Activated CD4-positive, alpha-beta T cell treated with anti-CD3 and anti-CD28 coated beads, Interleukin-2, amount 10 ng/mL, durations not matched to agents 7 days and 5 days (primary cell): ENCODE data around the gene TCP11L1. TPM values are rescaled to one million over a fixed set of nuclear protein-coding genes. Genes with fewer than 3 reads are reported as not detected.
"Not testable (repeated sequence)": the region's sequence is repeated elsewhere in the genome, so short reads cannot be mapped to it uniquely, and the experiment has no call there.

Experiments
- CTCF ChIA-PET: fragments of 350-600 bp; sonication (Branson Sonifier 250); formaldehyde crosslinking; loops from one replicate; lab custom pipeline; 2021; ENCODE audit warnings: antibody characterized with exemption; lab: Charles Lee
- POLR2A ChIA-PET: fragments of 350-600 bp; sonication (Branson Sonifier 250); formaldehyde crosslinking; loops from one replicate; lab custom pipeline; 2021; ENCODE audit warnings: antibody characterized with exemption; lab: Charles Lee
- DNase-seq: peaks from one replicate; pipeline ENCODE4 v3.0.0-alpha.2; 2020
- H3K27ac Mint-ChIP-seq: one replicate; pipeline ENCODE4 v1.8.0; 2021; ENCODE audit warnings: mild to moderate bottlenecking, moderate library complexity, mixed read lengths
- H3K27me3 Mint-ChIP-seq: one replicate; pipeline ENCODE4 v1.8.0; 2021; ENCODE audit warnings: mixed read lengths
- H3K36me3 Mint-ChIP-seq: one replicate; pipeline ENCODE4 v1.8.0; 2021; ENCODE audit warnings: low read depth, mixed read lengths
- H3K4me1 Mint-ChIP-seq: one replicate; pipeline ENCODE4 v1.8.0; 2021; ENCODE audit warnings: mixed read lengths
- H3K4me3 Mint-ChIP-seq: one replicate; pipeline ENCODE4 v1.8.0; 2021; ENCODE audit warnings: mild to moderate bottlenecking, moderate library complexity, mixed read lengths
- H3K9me3 Mint-ChIP-seq: one replicate; pipeline ENCODE4 v1.8.0; 2021; ENCODE audit warnings: mixed read lengths
- total RNA-seq, 2 experiments: library from RNA; stranded (reverse); gene quantifications; one replicate each; pipeline ENCODE4 v1.2.3, GENCODE V29; 2021

TCP11L1 gene
- total RNA-seq, 2 experiments from 2014 or later: 13.8 to 14.7 TPM

DNA sequence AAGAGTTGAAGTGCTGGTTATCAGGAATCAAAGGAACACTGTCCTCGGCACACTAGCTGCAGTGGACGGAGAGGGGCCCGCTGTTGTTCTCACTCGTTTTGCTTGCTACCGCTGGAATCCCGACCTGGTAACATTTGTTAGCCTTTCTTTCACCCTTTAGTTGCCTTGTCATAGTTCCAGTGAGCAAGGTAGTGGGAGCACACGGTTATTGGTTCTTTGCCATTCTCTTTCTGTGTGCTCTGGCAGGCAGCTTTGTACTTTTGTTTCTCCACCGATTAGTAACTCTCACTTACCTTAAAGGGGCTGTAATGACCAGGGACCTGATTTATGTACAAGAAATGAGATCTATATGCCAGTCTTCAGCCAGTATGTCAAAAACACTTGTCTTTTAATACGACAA is 21.9 kb upstream of the TCP11L1 start:
- POLR2A ChIA-PET: no interaction called here
- no peak for DNase-seq
- Mint-ChIP-seq H3K9me3 (no peaks in the 10 kb centered on the region), H3K27me3 (peaks cover 49% of the 10 kb centered on the region), H3K4me1 (peaks cover 20% of the 10 kb centered on the region), H3K36me3 (peaks cover 4% of the 10 kb centered on the region), H3K27ac (no peak overlapping the region), H3K4me3 (no peak overlapping the region)
- CTCF ChIA-PET: interaction anchor here (0.8 kb wide), 1 partner anchor 9 kb away, joined by 3 read pairs; no protein-coding TSS in a partner anchor

DNA sequence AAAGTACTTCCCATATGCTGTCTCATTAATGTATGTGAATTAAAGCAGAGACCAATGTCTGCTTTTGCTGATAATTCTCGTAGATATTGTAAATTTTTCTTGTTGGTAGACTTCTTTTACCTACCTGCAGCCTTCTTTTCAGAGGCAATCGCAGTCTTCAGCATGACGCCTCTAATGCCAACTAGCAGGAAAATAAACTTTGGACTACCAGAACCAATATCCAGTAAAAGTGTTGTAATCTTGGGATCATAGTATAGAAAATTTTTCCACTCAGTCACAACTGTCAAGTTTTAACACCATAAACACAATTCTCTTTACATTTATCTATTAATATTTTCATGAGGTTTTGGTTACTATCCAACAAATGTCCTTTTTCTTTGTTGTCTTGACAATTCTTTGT is 21.4 kb upstream of the TCP11L1 start:
- CTCF ChIA-PET: interaction anchor here (0.8 kb wide), 1 partner anchor 10 kb away, joined by 3 read pairs; no protein-coding TSS in a partner anchor
- Mint-ChIP-seq H3K27ac (no peak overlapping the region), H3K36me3 (peaks cover 4% of the 10 kb centered on the region), H3K4me3 (no peak overlapping the region), H3K4me1 (peaks cover 17% of the 10 kb centered on the region), H3K9me3 (no peaks in the 10 kb centered on the region), H3K27me3 (peaks cover 49% of the 10 kb centered on the region)
- no peak for DNase-seq
- POLR2A ChIA-PET: no interaction called here

DNA sequence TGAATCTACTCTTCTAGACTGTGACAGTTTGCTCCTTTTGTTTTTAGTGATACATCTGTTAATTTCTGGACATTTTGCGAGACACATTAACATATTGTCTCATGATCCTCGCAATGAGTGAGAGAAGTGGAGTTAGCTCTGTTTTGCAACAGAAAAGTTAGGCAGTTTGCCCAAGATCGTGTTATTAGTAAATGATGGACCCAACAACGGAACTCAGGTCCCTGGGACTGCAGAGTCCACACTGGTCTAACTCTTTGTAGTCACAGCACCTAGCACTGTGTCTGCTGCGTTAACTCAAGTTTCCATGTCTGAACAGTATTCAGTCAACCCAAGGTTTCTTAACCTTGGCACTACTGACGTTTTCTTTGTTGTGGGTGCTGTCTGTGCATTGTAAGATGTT is 20.5 kb upstream of the TCP11L1 start:
- ChIA-PET POLR2A (no interaction called here), CTCF (interaction anchor here (0.6 to 1.5 kb wide), 2 partner anchors 11 to 14 kb away, joined by 5 to 10 read pairs; no protein-coding TSS in a partner anchor)
- Mint-ChIP-seq H3K27me3 (peaks cover 42% of the 10 kb centered on the region), H3K36me3 (peaks cover 4% of the 10 kb centered on the region), H3K4me1 (peaks cover 17% of the 10 kb centered on the region), H3K9me3 (no peaks in the 10 kb centered on the region), H3K4me3 (no peak overlapping the region), H3K27ac (no peak overlapping the region)
- DNase-seq: no peak

DNA sequence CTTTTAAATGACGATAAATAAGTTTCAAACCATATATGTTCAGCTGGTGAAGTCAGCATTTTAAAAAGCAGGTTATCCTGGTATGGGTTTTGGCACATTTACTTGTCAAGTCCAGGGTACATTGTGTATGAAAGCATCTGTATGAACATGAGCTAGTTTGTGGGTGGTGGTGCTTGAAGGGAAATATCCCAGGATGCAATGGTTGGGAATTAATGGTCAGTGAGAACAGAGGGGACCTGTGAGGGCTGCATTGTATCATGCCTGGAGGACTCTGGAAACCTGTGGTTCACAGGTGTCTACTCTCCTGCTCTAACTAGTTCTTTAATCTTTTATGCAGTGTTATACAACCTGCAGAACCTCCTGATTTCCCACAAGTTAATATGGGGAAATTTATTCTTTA is 17.9 kb upstream of the TCP11L1 start:
- H3K27me3 Mint-ChIP-seq: peaks cover 23% of the 10 kb centered on the region

DNA sequence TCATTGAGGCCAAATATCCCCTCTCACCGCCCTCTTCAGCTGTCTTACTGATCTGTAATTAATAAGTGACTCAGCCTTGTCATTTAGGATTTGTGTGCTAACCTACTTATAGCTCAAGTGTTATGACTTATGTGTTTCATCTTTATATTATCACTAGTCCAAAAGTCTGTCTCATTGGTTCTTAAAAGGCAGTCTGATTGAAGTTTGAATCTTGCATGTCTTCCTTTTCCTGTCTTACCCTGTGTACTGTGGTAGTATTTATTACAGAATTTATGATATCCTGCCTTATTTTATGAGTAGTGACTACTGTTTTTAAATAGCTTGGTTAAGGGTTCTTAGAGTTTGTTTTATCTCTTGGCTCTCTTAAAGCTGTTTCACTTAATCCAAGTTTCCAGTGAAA is 17.4 kb upstream of the TCP11L1 start:
- H3K36me3 Mint-ChIP-seq: no peaks in the 10 kb centered on the region
- ChIA-PET CTCF (interaction anchor here (1.4 to 2.4 kb wide), 2 partner anchors 10 to 11 kb away, joined by 4 to 13 read pairs; no protein-coding TSS in a partner anchor), POLR2A (interaction anchor here (0.5 to 1.0 kb wide), 2 partner anchors 17 to 41 kb away, joined by 3 read pairs; partner anchors contain the start of gene TCP11L1)
- H3K4me3 Mint-ChIP-seq: no peak overlapping the region
- no peak for DNase-seq
- H3K9me3 Mint-ChIP-seq: no peaks in the 10 kb centered on the region
- peaks cover 19% of the 10 kb centered on the region for H3K27me3 Mint-ChIP-seq
- peaks cover 4% of the 10 kb centered on the region for H3K4me1 Mint-ChIP-seq
- H3K27ac Mint-ChIP-seq: no peak overlapping the region

More for the DNA sequence above, 17.9 kb upstream of the TCP11L1 start:
- Mint-ChIP-seq H3K9me3 (no peaks in the 10 kb centered on the region), H3K27ac (no peak overlapping the region), H3K4me1 (peaks cover 5% of the 10 kb centered on the region), H3K4me3 (no peak overlapping the region), H3K36me3 (peaks cover under 1% of the 10 kb centered on the region)
- POLR2A ChIA-PET: interaction anchor here (1.0 kb wide), 1 partner anchor 18 kb away, joined by 3 read pairs; the partner anchor contains the start of gene TCP11L1
- CTCF ChIA-PET: interaction anchor here (1.4 to 2.4 kb wide), 2 partner anchors 10 to 11 kb away, joined by 4 to 13 read pairs; no protein-coding TSS in a partner anchor
- DNase-seq: no peak

DNA sequence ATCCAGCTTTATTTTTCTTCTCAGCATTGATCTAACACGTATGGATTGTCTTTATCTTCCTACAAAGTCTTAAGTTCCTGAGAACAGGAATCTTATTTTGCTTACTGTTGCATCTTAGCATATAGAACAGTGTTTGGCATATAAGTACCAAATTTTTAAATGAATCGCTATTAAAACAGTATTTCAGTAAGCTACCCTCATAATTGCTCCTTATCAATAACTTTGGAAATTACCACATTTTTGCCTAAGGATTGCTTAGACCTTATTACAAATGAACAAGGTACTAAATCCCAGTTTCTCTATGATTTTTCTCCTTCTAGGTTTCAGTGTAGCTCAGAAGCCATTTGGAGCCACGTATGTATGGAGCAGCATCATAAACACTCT is 14.0 kb upstream of the TCP11L1 start:
- ChIA-PET CTCF (interaction anchor here (0.8 to 1.3 kb wide), 2 partner anchors 12 to 14 kb away, joined by 3 read pairs; no protein-coding TSS in a partner anchor), POLR2A (no interaction called here)
- no peak for DNase-seq
- Mint-ChIP-seq H3K9me3 (no peaks in the 10 kb centered on the region), H3K36me3 (no peaks in the 10 kb centered on the region), H3K4me1 (peaks cover 4% of the 10 kb centered on the region), H3K4me3 (no peak overlapping the region), H3K27me3 (no peaks in the 10 kb centered on the region), H3K27ac (no peak overlapping the region)

DNA sequence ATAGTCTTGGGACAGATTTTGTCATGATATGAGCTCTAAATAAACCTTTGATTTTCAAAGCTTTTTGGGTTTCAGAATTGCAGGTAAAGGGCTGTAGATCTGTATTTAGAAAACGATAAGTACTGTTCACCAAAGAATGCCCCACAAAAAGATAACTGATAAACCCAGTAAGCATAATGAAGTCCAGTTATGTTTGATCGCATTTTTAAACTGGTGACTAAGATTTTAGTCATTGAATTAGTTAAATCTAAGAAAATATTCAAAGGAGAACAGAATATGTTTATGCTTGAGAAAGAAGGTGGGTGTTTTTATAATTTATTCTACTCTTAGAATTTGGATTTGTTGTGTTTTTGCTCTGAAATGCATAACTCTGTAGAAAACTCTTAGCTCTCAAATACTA is 12.1 kb upstream of the TCP11L1 start:
- CTCF ChIA-PET: interaction anchor here (1.8 kb wide), 1 partner anchor 12 kb away, joined by 5 read pairs; the partner anchor contains the start of gene TCP11L1
- Mint-ChIP-seq H3K27me3 (peaks cover 2% of the 10 kb centered on the region), H3K4me3 (no peak overlapping the region), H3K36me3 (no peaks in the 10 kb centered on the region), H3K9me3 (no peaks in the 10 kb centered on the region), H3K27ac (no peak overlapping the region), H3K4me1 (no peaks in the 10 kb centered on the region)
- DNase-seq: no peak
- POLR2A ChIA-PET: no interaction called here

DNA sequence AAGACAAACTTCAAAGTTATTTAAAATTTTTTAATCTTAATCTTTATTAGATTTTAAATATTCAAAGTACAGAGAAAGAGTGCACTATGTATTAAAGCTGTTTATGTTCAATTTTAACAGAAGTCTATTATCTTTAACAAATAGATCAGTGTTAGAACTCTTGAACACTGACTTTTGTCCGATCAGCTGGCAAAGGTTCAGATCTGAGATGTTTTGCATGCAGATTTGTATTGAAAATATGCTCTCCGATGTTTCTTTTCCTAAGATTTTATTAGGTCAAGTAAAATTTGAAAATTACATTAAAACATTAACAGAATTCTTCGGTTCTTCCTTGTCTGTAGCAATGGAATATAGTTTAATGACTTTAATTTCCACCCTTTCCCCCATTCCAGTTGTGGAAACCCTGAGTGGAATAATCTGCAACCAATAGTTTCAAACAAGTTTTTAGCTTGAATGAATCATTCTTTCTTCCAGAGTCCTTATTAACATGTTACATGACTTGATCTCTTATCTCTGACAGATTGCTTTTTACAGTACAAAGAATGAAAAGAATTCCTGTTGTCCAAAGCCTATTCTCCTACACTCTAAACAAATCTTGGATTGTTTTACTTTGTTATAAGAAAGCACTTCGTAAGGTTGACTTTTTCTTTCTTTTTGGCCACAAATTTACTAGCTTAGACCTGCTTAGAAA is 11.4 kb upstream of the TCP11L1 start:
- Mint-ChIP-seq H3K4me3 (no peak overlapping the region), H3K27ac (no peak overlapping the region), H3K4me1 (no peaks in the 10 kb centered on the region), H3K9me3 (no peaks in the 10 kb centered on the region), H3K27me3 (peaks cover 7% of the 10 kb centered on the region), H3K36me3 (peaks cover 3% of the 10 kb centered on the region)
- DNase-seq: no peak
- ChIA-PET POLR2A (no interaction called here), CTCF (interaction anchor here (0.8 to 1.8 kb wide), 2 partner anchors 11 to 37 kb away, joined by 3 to 5 read pairs; partner anchors contain the start of gene TCP11L1)

DNA sequence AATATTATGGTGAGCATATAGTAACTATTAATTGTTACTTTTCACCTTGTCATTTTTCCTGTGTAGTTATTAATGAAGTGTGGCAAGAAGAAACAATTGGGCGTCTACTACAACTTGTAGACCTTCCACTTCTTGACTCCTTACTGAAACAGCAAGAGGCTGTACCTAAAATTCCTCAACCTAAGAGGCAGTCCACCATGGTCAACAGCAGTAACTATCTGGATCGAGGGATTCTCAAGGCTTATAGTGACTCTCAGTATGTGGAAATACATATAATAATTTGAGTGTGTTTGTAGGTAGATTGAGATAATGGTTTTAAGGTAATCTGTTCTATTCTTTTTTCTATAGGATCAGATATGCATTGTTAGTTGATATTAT is 10.8 kb upstream of the TCP11L1 start:
- no peaks in the 10 kb centered on the region for H3K4me1 Mint-ChIP-seq
- H3K27ac Mint-ChIP-seq: no peak overlapping the region
- ChIA-PET POLR2A (no interaction called here), CTCF (interaction anchor here (0.8 kb wide), 1 partner anchor 37 kb away, joined by 3 read pairs; no protein-coding TSS in a partner anchor)
- no peaks in the 10 kb centered on the region for H3K9me3 Mint-ChIP-seq
- peaks cover 3% of the 10 kb centered on the region for H3K36me3 Mint-ChIP-seq
- no peak for DNase-seq
- H3K4me3 Mint-ChIP-seq: no peak overlapping the region
- H3K27me3 Mint-ChIP-seq: peaks cover 9% of the 10 kb centered on the region

DNA sequence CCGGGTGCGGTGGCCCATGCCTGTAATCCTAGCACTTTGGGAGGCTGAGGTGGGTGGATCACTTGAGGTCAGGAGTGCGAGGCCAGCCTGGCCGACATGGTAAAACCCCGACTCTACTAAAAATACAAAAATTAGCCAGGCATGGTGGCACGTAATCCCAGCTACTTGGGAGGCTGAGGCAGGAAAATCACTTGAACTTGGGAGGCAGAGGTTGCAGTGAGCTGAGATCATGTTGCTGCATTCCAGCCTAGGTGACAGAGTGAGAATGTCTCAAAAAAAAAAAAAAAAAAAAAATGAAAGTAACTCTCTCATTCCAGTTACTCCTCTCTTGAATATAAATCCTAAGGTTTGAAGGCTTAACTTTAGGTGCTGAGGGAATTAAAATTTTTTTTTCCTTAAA is 10.2 kb upstream of the TCP11L1 start:
- CTCF ChIA-PET: interaction anchor here (0.6 to 1.1 kb wide), 2 partner anchors 9 to 11 kb away, joined by 4 to 10 read pairs; no protein-coding TSS in a partner anchor
- POLR2A ChIA-PET: not testable (repeated sequence)
- peaks cover 13% of the 10 kb centered on the region for H3K27me3 Mint-ChIP-seq

DNA sequence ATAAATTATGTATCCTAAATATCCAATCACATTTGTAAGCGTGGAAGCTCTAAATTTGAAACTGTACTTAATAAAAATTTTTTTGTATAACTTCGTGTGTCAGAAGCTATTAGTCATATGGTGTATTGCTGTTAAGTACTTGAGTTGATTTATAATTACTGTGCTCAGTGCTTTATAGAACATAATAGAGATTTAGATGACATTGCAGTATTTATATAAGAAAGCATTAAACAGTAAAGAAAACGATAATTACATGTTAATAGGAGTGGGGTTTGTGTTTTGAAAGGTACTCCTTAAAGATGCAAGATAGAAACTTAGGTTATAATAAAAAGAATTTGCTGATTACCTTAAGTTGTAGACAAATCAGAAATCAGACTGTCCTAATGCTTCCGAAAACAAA is 5.9 kb upstream of the TCP11L1 start:
- no peaks in the 10 kb centered on the region for H3K4me1 Mint-ChIP-seq
- no peak for DNase-seq
- POLR2A ChIA-PET: no interaction called here
- H3K27me3 Mint-ChIP-seq: peaks cover 24% of the 10 kb centered on the region
- no peak overlapping the region for H3K27ac Mint-ChIP-seq
- no peaks in the 10 kb centered on the region for H3K9me3 Mint-ChIP-seq
- CTCF ChIA-PET: interaction anchor here (1.4 to 3.6 kb wide), 3 partner anchors 10 to 14 kb away, joined by 5 to 13 read pairs (median 9); no protein-coding TSS in a partner anchor
- H3K4me3 Mint-ChIP-seq: no peak overlapping the region
- peaks cover 3% of the 10 kb centered on the region for H3K36me3 Mint-ChIP-seq

More for the DNA sequence above, 10.2 kb upstream of the TCP11L1 start:
- not testable (repeated sequence) for H3K4me3 Mint-ChIP-seq, H3K4me1 Mint-ChIP-seq, DNase-seq, H3K9me3 Mint-ChIP-seq, H3K36me3 Mint-ChIP-seq, H3K27ac Mint-ChIP-seq

DNA sequence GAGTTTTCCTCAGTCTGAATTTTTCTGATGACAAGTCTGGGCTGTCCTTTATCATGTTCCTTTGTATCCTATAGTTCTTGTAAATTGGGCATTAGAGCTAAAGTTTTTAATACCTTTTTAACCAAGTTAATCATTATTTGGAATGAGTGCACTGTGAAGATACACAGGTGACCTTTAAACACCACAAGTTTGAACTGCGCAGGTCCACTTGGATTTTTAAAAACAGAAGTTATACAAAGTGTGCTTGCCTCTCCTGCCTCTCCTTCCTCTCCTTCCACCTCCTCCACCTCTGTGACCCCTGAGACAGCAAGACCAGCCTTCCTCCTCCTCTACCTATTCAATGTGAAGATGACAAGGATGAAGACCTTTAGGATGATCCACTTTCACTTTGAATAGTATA is 4.4 kb upstream of the TCP11L1 start:
- Mint-ChIP-seq H3K27ac (no peak overlapping the region), H3K36me3 (peaks cover 3% of the 10 kb centered on the region), H3K4me1 (peaks cover 6% of the 10 kb centered on the region), H3K4me3 (no peak overlapping the region), H3K9me3 (no peaks in the 10 kb centered on the region), H3K27me3 (peaks cover 24% of the 10 kb centered on the region)
- ChIA-PET POLR2A (interaction anchor here (0.6 kb wide), 1 partner anchor 30 kb away, joined by 3 read pairs; no protein-coding TSS in a partner anchor), CTCF (interaction anchor here (1.3 kb wide), 1 partner anchor 13 kb away, joined by 3 read pairs; no protein-coding TSS in a partner anchor)
- DNase-seq: no peak
